HepG2 (cell line): ENCODE data around the gene FIZ1. TPM values are rescaled to one million over a fixed set of nuclear protein-coding genes. Genes with fewer than 3 reads are reported as not detected.

ENCODE experiments used
- CENPX ChIP-seq: sonication (generic); formaldehyde crosslinking; IDR thresholded peaks from 2 replicates; pipeline ENCODE4 v1.9.0; 2021; ENCODE audit warnings: mild to moderate bottlenecking, missing genetic modification reagents, moderate library complexity
- FOXA1 ChIP-seq, 2 experiments: fragments of 450-650 bp in 1 of 2; sonication (generic) in 1 of 2; formaldehyde crosslinking in 1 of 2; IDR thresholded peaks; 2 replicates each; pipeline versions ENCODE4 v1.4.0 to v1.6.1; 2016 to 2020; ENCODE audit warnings: missing genetic modification reagents in 1 of 2
- GATAD1 ChIP-seq: IDR thresholded peaks from 2 replicates; pipeline ENCODE4 v1.6.1; 2016; ENCODE audit warnings: missing genetic modification reagents, missing compliant biosample characterization
- ISL2 ChIP-seq: sonication (generic); formaldehyde crosslinking; IDR thresholded peaks from 2 replicates; pipeline ENCODE4 v1.5.0; 2020; ENCODE audit warnings: missing genetic modification reagents
- MLLT10 ChIP-seq: sonication (generic); formaldehyde crosslinking; IDR thresholded peaks from 2 replicates; pipeline ENCODE4 v1.4.0; 2020; ENCODE audit warnings: missing genetic modification reagents
- NR1H2 ChIP-seq: sonication (generic); formaldehyde crosslinking; IDR thresholded peaks from 2 replicates; pipeline ENCODE4 v1.8.1; 2022; ENCODE audit warnings: low read depth, missing genetic modification reagents, borderline replicate concordance
- RCOR2 ChIP-seq: IDR thresholded peaks from 2 replicates; pipeline ENCODE4 v1.6.1; 2016; ENCODE audit warnings: missing biosample characterization, missing genetic modification reagents
- SYNCRIP ChIP-seq: fragments of 200-400 bp; formaldehyde crosslinking; IDR thresholded peaks from 2 replicates; pipeline ENCODE4 v1.6.1; 2018; ENCODE audit warnings: mild to moderate bottlenecking, low read depth, low read length; ENCODE audit not compliant: insufficient read depth
- polyA plus RNA-seq, 8 experiments: library from polyadenylated mRNA; depleted of rRNA in 3 of 8; stranded (reverse) in 7 of 8; unstranded in 1 of 8; fragments of >200 nt; fragmentation: Illumina TruSeq in 4 of 8; extraction: Trizol in 4 of 8; gene quantifications; 2 replicates each; pipeline versions ENCODE4 v1.2.1 to v1.2.3, GENCODE V29; 2011 to 2016; ENCODE audit warnings: low read depth in 4 of 8, missing spikeins in 1 of 8, mixed read lengths in 1 of 8; ENCODE audit not compliant: insufficient read depth in 1 of 8
- total RNA-seq, 5 experiments: library from RNA; depleted of rRNA; stranded (reverse); fragments of >200 nt; fragmentation: Illumina TruSeq; extraction: Trizol; gene quantifications; 2 replicates each; pipeline ENCODE4 v1.2.3, GENCODE V29; 2016; ENCODE audit warnings: low read depth in 1 of 5
- TF ChIP-seq, protein P1 (sequence below): sonication (generic); formaldehyde crosslinking; IDR thresholded peaks from 2 replicates; pipeline ENCODE4 v1.4.0; 2020; ENCODE audit warnings: missing genetic modification reagents, mild to moderate bottlenecking, borderline replicate concordance
- TF ChIP-seq, protein P2 (sequence below): sonication (generic); formaldehyde crosslinking; IDR thresholded peaks from 2 replicates; pipeline ENCODE4 v1.5.1; 2020; ENCODE audit warnings: mild to moderate bottlenecking, missing genetic modification reagents, borderline replicate concordance
- TF ChIP-seq, protein P3 (sequence below): sonication (generic); formaldehyde crosslinking; IDR thresholded peaks from 2 replicates; pipeline ENCODE4 v1.9.0; 2021; ENCODE audit warnings: missing genetic modification reagents, borderline replicate concordance
- TF ChIP-seq, protein P4 (sequence below): sonication (generic); formaldehyde crosslinking; IDR thresholded peaks from 2 replicates; pipeline ENCODE4 v1.4.0; 2020; ENCODE audit warnings: missing genetic modification reagents
- TF ChIP-seq, protein P5 (sequence below): sonication (generic); formaldehyde crosslinking; IDR thresholded peaks from 2 replicates; pipeline ENCODE4 v1.4.0; 2020; ENCODE audit warnings: missing genetic modification reagents, borderline replicate concordance

FIZ1 gene
- total and polyA plus RNA-seq, 2 of the 13 experiments (the other 11 are each of a cell fraction or from before 2014, with no cell fraction given), result 3.6 to 5.9 TPM

DNA sequence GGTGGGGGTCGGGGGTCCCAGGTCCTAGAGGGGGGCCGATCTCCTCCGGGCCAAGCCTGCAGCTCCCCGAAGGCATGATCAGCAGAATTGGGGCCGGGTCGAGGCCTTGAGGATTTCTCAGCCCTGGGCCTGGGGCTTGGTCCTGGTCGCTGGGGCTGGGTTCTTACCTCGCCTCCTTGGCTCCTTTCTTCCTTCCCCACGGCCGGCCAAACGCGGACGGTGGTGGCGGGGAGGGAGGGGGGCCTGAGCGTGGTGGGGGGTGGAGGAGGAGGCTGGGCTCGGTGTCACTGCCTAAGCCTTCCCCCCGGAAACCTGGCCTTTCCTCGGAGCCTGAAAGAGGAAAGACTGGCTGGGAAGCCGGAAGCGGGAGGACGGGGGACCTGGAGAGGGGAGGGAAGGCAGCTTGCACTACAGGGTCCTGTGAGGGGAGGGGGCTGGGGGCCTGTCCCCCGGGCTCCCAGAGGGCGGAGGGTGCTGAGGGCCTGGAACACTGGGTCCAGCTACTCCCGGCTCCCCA lies 18.6 kb downstream of the FIZ1 start, which contains the start of gene ZNF579 (continued):
- TF ChIP-seq, protein P1, sequence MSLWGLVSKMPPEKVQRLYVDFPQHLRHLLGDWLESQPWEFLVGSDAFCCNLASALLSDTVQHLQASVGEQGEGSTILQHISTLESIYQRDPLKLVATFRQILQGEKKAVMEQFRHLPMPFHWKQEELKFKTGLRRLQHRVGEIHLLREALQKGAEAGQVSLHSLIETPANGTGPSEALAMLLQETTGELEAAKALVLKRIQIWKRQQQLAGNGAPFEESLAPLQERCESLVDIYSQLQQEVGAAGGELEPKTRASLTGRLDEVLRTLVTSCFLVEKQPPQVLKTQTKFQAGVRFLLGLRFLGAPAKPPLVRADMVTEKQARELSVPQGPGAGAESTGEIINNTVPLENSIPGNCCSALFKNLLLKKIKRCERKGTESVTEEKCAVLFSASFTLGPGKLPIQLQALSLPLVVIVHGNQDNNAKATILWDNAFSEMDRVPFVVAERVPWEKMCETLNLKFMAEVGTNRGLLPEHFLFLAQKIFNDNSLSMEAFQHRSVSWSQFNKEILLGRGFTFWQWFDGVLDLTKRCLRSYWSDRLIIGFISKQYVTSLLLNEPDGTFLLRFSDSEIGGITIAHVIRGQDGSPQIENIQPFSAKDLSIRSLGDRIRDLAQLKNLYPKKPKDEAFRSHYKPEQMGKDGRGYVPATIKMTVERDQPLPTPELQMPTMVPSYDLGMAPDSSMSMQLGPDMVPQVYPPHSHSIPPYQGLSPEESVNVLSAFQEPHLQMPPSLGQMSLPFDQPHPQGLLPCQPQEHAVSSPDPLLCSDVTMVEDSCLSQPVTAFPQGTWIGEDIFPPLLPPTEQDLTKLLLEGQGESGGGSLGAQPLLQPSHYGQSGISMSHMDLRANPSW (CRISPR knock-in tag), result no peak
- TF ChIP-seq NR1H2, result no peak
- TF ChIP-seq RCOR2 (CRISPR knock-in tag), result no peak; the same call in 1 of the 2 replicates
- TF ChIP-seq MLLT10 (CRISPR knock-in tag), result no peak
- TF ChIP-seq, protein P2, sequence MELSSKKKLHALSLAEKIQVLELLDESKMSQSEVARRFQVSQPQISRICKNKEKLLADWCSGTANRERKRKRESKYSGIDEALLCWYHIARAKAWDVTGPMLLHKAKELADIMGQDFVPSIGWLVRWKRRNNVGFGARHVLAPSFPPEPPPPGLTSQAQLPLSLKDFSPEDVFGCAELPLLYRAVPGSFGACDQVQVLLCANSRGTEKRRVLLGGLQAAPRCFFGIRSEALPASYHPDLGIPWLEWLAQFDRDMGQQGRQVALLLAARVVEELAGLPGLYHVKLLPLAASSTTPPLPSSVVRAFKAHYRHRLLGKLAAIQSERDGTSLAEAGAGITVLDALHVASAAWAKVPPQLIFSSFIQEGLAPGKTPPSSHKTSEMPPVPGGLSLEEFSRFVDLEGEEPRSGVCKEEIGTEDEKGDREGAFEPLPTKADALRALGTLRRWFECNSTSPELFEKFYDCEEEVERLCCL, result no peak
- TF ChIP-seq SYNCRIP, result no peak
- TF ChIP-seq GATAD1 (CRISPR knock-in tag), result peak; percentile 90
- TF ChIP-seq FOXA1 (IDR thresholded peaks at IDR 0.05), result no peak
- TF ChIP-seq FOXA1 (CRISPR knock-in tag; IDR thresholded peaks at IDR 0.05), result no peak
- TF ChIP-seq, protein P3, sequence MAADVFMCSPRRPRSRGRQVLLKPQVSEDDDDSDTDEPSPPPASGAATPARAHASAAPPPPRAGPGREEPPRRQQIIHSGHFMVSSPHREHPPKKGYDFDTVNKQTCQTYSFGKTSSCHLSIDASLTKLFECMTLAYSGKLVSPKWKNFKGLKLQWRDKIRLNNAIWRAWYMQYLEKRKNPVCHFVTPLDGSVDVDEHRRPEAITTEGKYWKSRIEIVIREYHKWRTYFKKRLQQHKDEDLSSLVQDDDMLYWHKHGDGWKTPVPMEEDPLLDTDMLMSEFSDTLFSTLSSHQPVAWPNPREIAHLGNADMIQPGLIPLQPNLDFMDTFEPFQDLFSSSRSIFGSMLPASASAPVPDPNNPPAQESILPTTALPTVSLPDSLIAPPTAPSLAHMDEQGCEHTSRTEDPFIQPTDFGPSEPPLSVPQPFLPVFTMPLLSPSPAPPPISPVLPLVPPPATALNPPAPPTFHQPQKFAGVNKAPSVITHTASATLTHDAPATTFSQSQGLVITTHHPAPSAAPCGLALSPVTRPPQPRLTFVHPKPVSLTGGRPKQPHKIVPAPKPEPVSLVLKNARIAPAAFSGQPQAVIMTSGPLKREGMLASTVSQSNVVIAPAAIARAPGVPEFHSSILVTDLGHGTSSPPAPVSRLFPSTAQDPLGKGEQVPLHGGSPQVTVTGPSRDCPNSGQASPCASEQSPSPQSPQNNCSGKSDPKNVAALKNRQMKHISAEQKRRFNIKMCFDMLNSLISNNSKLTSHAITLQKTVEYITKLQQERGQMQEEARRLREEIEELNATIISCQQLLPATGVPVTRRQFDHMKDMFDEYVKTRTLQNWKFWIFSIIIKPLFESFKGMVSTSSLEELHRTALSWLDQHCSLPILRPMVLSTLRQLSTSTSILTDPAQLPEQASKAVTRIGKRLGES (CRISPR knock-in tag), result no peak
- TF ChIP-seq, protein P4, sequence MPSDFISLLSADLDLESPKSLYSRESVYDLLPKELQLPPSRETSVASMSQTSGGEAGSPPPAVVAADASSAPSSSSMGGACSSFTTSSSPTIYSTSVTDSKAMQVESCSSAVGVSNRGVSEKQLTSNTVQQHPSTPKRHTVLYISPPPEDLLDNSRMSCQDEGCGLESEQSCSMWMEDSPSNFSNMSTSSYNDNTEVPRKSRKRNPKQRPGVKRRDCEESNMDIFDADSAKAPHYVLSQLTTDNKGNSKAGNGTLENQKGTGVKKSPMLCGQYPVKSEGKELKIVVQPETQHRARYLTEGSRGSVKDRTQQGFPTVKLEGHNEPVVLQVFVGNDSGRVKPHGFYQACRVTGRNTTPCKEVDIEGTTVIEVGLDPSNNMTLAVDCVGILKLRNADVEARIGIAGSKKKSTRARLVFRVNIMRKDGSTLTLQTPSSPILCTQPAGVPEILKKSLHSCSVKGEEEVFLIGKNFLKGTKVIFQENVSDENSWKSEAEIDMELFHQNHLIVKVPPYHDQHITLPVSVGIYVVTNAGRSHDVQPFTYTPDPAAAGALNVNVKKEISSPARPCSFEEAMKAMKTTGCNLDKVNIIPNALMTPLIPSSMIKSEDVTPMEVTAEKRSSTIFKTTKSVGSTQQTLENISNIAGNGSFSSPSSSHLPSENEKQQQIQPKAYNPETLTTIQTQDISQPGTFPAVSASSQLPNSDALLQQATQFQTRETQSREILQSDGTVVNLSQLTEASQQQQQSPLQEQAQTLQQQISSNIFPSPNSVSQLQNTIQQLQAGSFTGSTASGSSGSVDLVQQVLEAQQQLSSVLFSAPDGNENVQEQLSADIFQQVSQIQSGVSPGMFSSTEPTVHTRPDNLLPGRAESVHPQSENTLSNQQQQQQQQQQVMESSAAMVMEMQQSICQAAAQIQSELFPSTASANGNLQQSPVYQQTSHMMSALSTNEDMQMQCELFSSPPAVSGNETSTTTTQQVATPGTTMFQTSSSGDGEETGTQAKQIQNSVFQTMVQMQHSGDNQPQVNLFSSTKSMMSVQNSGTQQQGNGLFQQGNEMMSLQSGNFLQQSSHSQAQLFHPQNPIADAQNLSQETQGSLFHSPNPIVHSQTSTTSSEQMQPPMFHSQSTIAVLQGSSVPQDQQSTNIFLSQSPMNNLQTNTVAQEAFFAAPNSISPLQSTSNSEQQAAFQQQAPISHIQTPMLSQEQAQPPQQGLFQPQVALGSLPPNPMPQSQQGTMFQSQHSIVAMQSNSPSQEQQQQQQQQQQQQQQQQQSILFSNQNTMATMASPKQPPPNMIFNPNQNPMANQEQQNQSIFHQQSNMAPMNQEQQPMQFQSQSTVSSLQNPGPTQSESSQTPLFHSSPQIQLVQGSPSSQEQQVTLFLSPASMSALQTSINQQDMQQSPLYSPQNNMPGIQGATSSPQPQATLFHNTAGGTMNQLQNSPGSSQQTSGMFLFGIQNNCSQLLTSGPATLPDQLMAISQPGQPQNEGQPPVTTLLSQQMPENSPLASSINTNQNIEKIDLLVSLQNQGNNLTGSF (CRISPR knock-in tag), result no peak
- TF ChIP-seq, protein P5, sequence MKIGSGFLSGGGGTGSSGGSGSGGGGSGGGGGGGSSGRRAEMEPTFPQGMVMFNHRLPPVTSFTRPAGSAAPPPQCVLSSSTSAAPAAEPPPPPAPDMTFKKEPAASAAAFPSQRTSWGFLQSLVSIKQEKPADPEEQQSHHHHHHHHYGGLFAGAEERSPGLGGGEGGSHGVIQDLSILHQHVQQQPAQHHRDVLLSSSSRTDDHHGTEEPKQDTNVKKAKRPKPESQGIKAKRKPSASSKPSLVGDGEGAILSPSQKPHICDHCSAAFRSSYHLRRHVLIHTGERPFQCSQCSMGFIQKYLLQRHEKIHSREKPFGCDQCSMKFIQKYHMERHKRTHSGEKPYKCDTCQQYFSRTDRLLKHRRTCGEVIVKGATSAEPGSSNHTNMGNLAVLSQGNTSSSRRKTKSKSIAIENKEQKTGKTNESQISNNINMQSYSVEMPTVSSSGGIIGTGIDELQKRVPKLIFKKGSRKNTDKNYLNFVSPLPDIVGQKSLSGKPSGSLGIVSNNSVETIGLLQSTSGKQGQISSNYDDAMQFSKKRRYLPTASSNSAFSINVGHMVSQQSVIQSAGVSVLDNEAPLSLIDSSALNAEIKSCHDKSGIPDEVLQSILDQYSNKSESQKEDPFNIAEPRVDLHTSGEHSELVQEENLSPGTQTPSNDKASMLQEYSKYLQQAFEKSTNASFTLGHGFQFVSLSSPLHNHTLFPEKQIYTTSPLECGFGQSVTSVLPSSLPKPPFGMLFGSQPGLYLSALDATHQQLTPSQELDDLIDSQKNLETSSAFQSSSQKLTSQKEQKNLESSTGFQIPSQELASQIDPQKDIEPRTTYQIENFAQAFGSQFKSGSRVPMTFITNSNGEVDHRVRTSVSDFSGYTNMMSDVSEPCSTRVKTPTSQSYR (CRISPR knock-in tag), result peak; percentile 75; the same call in 1 of the 2 replicates
- TF ChIP-seq CENPX (CRISPR knock-in tag), result no peak
- TF ChIP-seq ISL2 (CRISPR knock-in tag), result no peak
